Endothelial cell of umbilical vein (primary cell): ENCODE measurements around the gene KRTAP5-2. TPM values are rescaled to one million over a fixed set of nuclear protein-coding genes. Genes with fewer than 3 reads are reported as not detected.
"Not testable (repeated sequence)": the region's sequence is repeated elsewhere in the genome, so short reads cannot be mapped to it uniquely, and the experiment has no call there.

ENCODE experiments used
- BruUV-seq: library from RNA; stranded (reverse); fragments of 400-500 nt; replicated peaks from 2 replicates; lab custom pipeline; 2021; lab: Mats Ljungman, UMichigan
- CTCF ChIA-PET: fragments of 300-600, 350-600 bp; sonication (Branson Sonifier 250); formaldehyde crosslinking; loops from one replicate; lab custom pipeline; 2021; ENCODE audit warnings: antibody characterized with exemption, inconsistent platforms; lab: Charles Lee
- POLR2A ChIA-PET: fragments of 300-600, 350-600 bp; sonication (Branson Sonifier 250); formaldehyde crosslinking; loops from one replicate; lab custom pipeline; 2021; ENCODE audit warnings: antibody characterized with exemption, inconsistent platforms; lab: Charles Lee
- DNase-seq: peaks from one replicate; pipeline ENCODE4 v3.0.0-alpha.2; 2011; ENCODE audit warnings: low read depth, low spot score
- FAIRE-seq: peaks from 2 replicates; lab custom pipeline; 2011; peaks lifted over from hg19 to GRCh38; lab: Jason Lieb, UNC
- H2AFZ ChIP-seq: 2 replicates; pipeline ENCODE4 v1.6.0; 2012; ENCODE audit warnings: low read depth, low read length, control low read depth, inconsistent platforms
- H3K27ac ChIP-seq: 2 replicates; pipeline ENCODE4 v1.5.1; 2011; ENCODE audit warnings: low read depth, mild to moderate bottlenecking, control low read depth, low read length, moderate library complexity; ENCODE audit not compliant: insufficient read depth
- H3K27me3 ChIP-seq, 2 experiments: 2 replicates each; pipeline versions ENCODE4 v1.6.0 to v1.6.1; 2011; ENCODE audit warnings: low read length in 2 of 2, mixed read lengths in 1 of 2; ENCODE audit not compliant: control insufficient read depth in 2 of 2, insufficient read depth in 2 of 2
- H3K36me3 ChIP-seq, 2 experiments: 2 replicates in 1 of 2; 3 replicates in 1 of 2; pipeline ENCODE4 v1.5.1; 2011; ENCODE audit warnings: low read length in 2 of 2, mild to moderate bottlenecking in 1 of 2, moderate library complexity in 1 of 2; ENCODE audit not compliant: control insufficient read depth in 2 of 2, insufficient read depth in 2 of 2; ENCODE audit errors: extremely low read depth in 1 of 2
- H3K4me1 ChIP-seq: 3 replicates; pipeline ENCODE4 v1.5.1; 2011; ENCODE audit warnings: mild to moderate bottlenecking, low read length; ENCODE audit not compliant: control insufficient read depth, insufficient read depth; ENCODE audit errors: extremely low read depth
- H3K4me2 ChIP-seq: 2 replicates; pipeline ENCODE4 v1.6.1; 2011; ENCODE audit warnings: low read length, control low read depth, mixed read lengths; ENCODE audit not compliant: insufficient read depth
- H3K4me3 ChIP-seq, 3 experiments: fragments of 200-600 bp in 1 of 3; sonication (generic), shearing (Covaris generic) in 1 of 3; replicated peaks in 1 of 3; 2 replicates each; pipeline ENCODE4 v1.5.1; 2011 to 2016; ENCODE audit warnings: control low read depth in 3 of 3, low read length in 3 of 3, mild to moderate bottlenecking in 2 of 3, inconsistent platforms in 1 of 3, low read depth in 1 of 3, moderate library complexity in 1 of 3; ENCODE audit not compliant: insufficient read depth in 1 of 3
- H3K79me2 ChIP-seq: 2 replicates; pipeline ENCODE4 v1.6.0; 2012; ENCODE audit warnings: low read length, inconsistent platforms; ENCODE audit not compliant: control insufficient read depth, insufficient read depth
- H3K9ac ChIP-seq: replicated peaks from 2 replicates; pipeline ENCODE3; 2011; ENCODE audit warnings: low read length, control low read depth; ENCODE audit not compliant: insufficient read depth; ENCODE audit errors: extremely low read depth
- H3K9me1 ChIP-seq: replicated peaks from 3 replicates; pipeline ENCODE4 v1.6.0; 2011; ENCODE audit warnings: mild to moderate bottlenecking, low read length; ENCODE audit not compliant: control insufficient read depth, insufficient read depth; ENCODE audit errors: extremely low read depth
- H3K9me3 ChIP-seq: replicated peaks from 2 replicates; pipeline ENCODE4 v1.5.1; 2012; ENCODE audit warnings: low read length, inconsistent platforms; ENCODE audit not compliant: control insufficient read depth, insufficient read depth
- H4K20me1 ChIP-seq: replicated peaks from 2 replicates; pipeline ENCODE3; 2011; ENCODE audit warnings: mild to moderate bottlenecking, low read length; ENCODE audit not compliant: control insufficient read depth, insufficient read depth; ENCODE audit errors: extremely low read depth
- EZH2 ChIP-seq: IDR thresholded peaks from 2 replicates; pipeline ENCODE4 v1.6.1; 2012; ENCODE audit warnings: borderline replicate concordance, low read depth, mild to moderate bottlenecking, moderate library complexity, low read length, inconsistent platforms; ENCODE audit not compliant: severe bottlenecking
- FOS ChIP-seq: IDR thresholded peaks from 2 replicates; pipeline ENCODE4 v1.6.1; 2011; ENCODE audit warnings: mild to moderate bottlenecking, low read length, moderate library complexity, borderline replicate concordance; ENCODE audit not compliant: insufficient read depth
- GATA2 ChIP-seq: IDR thresholded peaks from 2 replicates; pipeline ENCODE4 v1.7.0; 2011; ENCODE audit warnings: low read depth, mild to moderate bottlenecking, moderate library complexity, mixed read lengths, low read length; ENCODE audit not compliant: insufficient read length, insufficient read depth
- JUN ChIP-seq: IDR thresholded peaks from 2 replicates; pipeline ENCODE4 v1.6.1; 2011; ENCODE audit warnings: borderline replicate concordance, low read depth; ENCODE audit not compliant: insufficient read length, insufficient read depth
- MYC ChIP-seq: IDR thresholded peaks from one replicate; pipeline ENCODE4 v1.6.1; 2011; ENCODE audit warnings: mild to moderate bottlenecking, low read depth, low read length
- POLR2A ChIP-seq: IDR thresholded peaks from 2 replicates; pipeline ENCODE4 v1.6.1; 2012; ENCODE audit warnings: low read depth, mild to moderate bottlenecking, control low read depth, low read length
- POLR2AphosphoS5 ChIP-seq: IDR thresholded peaks from 2 replicates; pipeline ENCODE4 v1.6.1; 2012; ENCODE audit warnings: low read depth, mild to moderate bottlenecking, control low read depth, low read length, moderate library complexity; ENCODE audit not compliant: insufficient read depth
- dilution Hi-C: fragments of 300-500 bp; cut with MboI; formaldehyde crosslinking; loops from one replicate; pipeline ENCODE4 v1.15.0; 2019; ENCODE audit warnings: low sequenced_read_pairs; ENCODE audit not compliant: extremely low pct_ligation_motif_present
- intact Hi-C: fragments of 100-400 bp; cut with micrococcal nuclease; formaldehyde crosslinking; loops from one replicate; pipeline ENCODE4 v1.10.0; 2022
- polyA plus RNA-seq, 4 experiments: library from polyadenylated mRNA; depleted of rRNA in 3 of 4; stranded (reverse) in 3 of 4; unstranded in 1 of 4; fragments of >200 nt; gene quantifications; 2 replicates each; pipeline versions ENCODE4 v1.2.1 to v1.2.3, GENCODE V29; 2011 to 2012; ENCODE audit warnings: missing spikeins in 1 of 4
- total RNA-seq: library from RNA; stranded (reverse); gene quantifications from 2 replicates; pipeline ENCODE4 v1.2.3, GENCODE V29; 2021
- TF ChIP-seq, protein P1 (sequence below), 2 donors: IDR thresholded peaks; 1 replicate in 1 of 2; 2 replicates in 1 of 2; pipeline ENCODE4 v1.5.1; 2011; ENCODE audit warnings: low read length in 2 of 2, mild to moderate bottlenecking in 2 of 2, moderate library complexity in 2 of 2, control low read depth in 1 of 2, inconsistent platforms in 1 of 2, low read depth in 1 of 2; ENCODE audit not compliant: insufficient read depth in 1 of 2; ENCODE audit errors: extremely low read depth in 1 of 2
- TF ChIP-seq, protein P2 (sequence below): IDR thresholded peaks from 2 replicates; pipeline ENCODE4 v1.6.1; 2011; ENCODE audit not compliant: insufficient read depth, insufficient read length

Gene KRTAP5-2
- total and polyA plus RNA-seq, 2 donors (not counting 3 experiments of a cell fraction or from before 2014, with no cell fraction given), result not detected

DNA sequence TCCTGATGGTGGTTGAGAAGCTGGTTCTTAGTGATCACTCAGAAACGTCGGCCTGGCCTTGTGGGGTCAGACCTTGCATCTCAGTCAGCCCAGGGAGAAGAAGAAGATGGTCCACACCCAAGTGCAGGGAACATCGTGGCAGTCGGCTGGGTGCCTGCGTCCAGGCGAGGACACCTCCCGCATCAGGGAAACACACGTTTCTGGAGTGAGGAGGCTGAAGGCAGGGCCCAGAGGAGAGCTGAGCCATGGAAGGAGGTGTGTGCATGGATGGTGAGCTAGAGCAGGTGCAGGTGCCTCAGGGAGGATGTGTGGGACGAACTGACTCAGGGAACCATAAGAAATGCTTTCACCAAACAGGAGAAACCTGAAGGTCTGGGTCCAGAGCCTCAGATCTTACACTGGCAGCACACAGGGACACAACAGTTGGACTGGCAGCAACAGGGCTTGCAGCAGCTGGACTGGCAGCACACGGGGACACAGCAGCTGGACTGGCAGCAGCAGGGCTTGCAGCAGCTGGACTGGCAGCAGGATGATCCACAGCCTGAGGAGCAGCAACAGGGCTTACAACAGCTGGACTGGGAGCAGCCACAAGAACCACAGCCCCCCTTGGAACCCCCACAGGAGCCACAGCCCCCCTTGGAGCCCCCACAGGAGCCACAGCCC lies 632 bp downstream of the KRTAP5-2 start:
- H3K4me1 ChIP-seq, result no peaks in the 10 kb centered on the region
- no peak overlapping the region for H3K4me3 ChIP-seq
- no peaks in the 10 kb centered on the region for H3K9me1 ChIP-seq
- no TSS peak for BruUV-seq
- no peaks in the 10 kb centered on the region for H3K79me2 ChIP-seq
- DNase-seq, result no peak
- no peak overlapping the region for H3K27ac ChIP-seq
- H3K9me3 ChIP-seq, result no peaks in the 10 kb centered on the region
- FAIRE-seq, result no peak
- ChIA-PET POLR2A (no interaction called here), CTCF (interaction anchor here (5.4 kb wide), 1 partner anchor 22 kb away, joined by 55 read pairs; no protein-coding TSS in a partner anchor)
- H4K20me1 ChIP-seq, result no peaks in the 10 kb centered on the region
- no peak overlapping the region for H3K9ac ChIP-seq
- no peak overlapping the region for H2AFZ ChIP-seq
- dilution Hi-C loops, result no loop called here
- peaks cover 4 to 5% of the 10 kb centered on the region in 2 experiments for H3K27me3 ChIP-seq
- TF ChIP-seq FOS (no peak), GATA2 (no peak), POLR2A (no peak), JUN (no peak), EZH2 (no peak), MYC (no peak), POLR2AphosphoS5 (no peak)
- TF ChIP-seq, protein P1, sequence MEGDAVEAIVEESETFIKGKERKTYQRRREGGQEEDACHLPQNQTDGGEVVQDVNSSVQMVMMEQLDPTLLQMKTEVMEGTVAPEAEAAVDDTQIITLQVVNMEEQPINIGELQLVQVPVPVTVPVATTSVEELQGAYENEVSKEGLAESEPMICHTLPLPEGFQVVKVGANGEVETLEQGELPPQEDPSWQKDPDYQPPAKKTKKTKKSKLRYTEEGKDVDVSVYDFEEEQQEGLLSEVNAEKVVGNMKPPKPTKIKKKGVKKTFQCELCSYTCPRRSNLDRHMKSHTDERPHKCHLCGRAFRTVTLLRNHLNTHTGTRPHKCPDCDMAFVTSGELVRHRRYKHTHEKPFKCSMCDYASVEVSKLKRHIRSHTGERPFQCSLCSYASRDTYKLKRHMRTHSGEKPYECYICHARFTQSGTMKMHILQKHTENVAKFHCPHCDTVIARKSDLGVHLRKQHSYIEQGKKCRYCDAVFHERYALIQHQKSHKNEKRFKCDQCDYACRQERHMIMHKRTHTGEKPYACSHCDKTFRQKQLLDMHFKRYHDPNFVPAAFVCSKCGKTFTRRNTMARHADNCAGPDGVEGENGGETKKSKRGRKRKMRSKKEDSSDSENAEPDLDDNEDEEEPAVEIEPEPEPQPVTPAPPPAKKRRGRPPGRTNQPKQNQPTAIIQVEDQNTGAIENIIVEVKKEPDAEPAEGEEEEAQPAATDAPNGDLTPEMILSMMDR (IDR thresholded peaks at IDR 0.05; ENCODE audit: extremely low read depth in 1 of 2, insufficient read depth in 1 of 2, low read depth in 1 of 2, low read length in 2 of 2), result no peak
- TF ChIP-seq, protein P2, sequence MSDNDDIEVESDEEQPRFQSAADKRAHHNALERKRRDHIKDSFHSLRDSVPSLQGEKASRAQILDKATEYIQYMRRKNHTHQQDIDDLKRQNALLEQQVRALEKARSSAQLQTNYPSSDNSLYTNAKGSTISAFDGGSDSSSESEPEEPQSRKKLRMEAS, result no peak
- intact Hi-C loops, result no loop called here
- no peaks in the 10 kb centered on the region for H3K36me3 ChIP-seq
- no peak overlapping the region for H3K4me2 ChIP-seq

DNA sequence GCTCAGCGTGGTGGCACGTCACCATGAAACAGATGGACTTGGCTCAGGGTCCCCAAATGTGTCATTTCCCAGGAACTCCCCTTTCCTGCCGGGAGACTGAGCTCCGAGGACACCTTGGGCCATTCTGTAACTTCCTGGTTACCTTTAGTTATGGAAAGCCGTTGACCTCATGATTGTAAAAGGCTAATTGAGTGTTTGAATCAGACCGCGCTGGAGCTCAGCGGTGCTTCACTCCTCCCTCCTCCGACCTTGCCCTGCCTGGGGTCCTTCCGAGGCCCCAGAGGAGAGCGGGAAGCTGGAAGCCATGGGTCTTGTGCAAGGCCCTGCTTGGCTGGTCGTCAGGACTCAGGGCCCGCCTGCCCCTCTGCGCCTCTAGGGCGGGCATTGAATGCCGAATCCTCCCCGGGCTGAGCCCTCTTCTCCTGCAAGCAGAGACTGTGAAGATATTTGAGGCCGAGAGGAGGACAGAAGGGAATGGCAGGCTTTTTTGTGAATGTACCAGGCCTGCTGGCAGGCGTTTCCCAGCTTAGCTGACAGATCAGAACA lies 1.4 kb downstream of the KRTAP5-2 start:
- H3K36me3 ChIP-seq, H3K9ac ChIP-seq, H4K20me1 ChIP-seq, H3K9me3 ChIP-seq, BruUV-seq, POLR2A ChIA-PET, FAIRE-seq, DNase-seq, dilution Hi-C loops, H3K4me3 ChIP-seq, H3K27me3 ChIP-seq, intact Hi-C loops, H3K27ac ChIP-seq, H2AFZ ChIP-seq, H3K4me1 ChIP-seq, H3K79me2 ChIP-seq, H3K9me1 ChIP-seq, H3K4me2 ChIP-seq: not testable (repeated sequence)
- CTCF ChIA-PET, result interaction anchor here (5.4 kb wide), 1 partner anchor 22 kb away, joined by 55 read pairs; no protein-coding TSS in a partner anchor
